Mesenchymal stem cell (in vitro differentiated cells and primary cell): ENCODE results near the gene IFNA1.

Source experiments
- DNase-seq: peaks from one replicate; pipeline ENCODE4 v3.0.0-alpha.2; 2013
- H2AFZ ChIP-seq: one replicate; pipeline ENCODE4 v1.6.1; 2013; ENCODE audit warnings: low read depth, mild to moderate bottlenecking, control low read depth, inconsistent platforms, low read length, moderate library complexity
- H2AK5ac ChIP-seq: 2 replicates; pipeline ENCODE4 v1.6.1; 2013; ENCODE audit warnings: low read length, moderate library complexity, mild to moderate bottlenecking, inconsistent platforms; ENCODE audit not compliant: severe bottlenecking
- H2BK120ac ChIP-seq: one replicate; pipeline ENCODE4 v1.6.1; 2013; ENCODE audit warnings: low read depth, mild to moderate bottlenecking, inconsistent platforms, low read length, moderate library complexity
- H2BK12ac ChIP-seq, 2 experiments: one replicate each; pipeline ENCODE4 v1.6.1; 2013; ENCODE audit warnings: inconsistent platforms in 2 of 2, low read length in 2 of 2, mild to moderate bottlenecking in 2 of 2, moderate library complexity in 2 of 2, control low read depth in 1 of 2
- H2BK15ac ChIP-seq: one replicate; pipeline ENCODE4 v1.6.1; 2013; ENCODE audit warnings: mild to moderate bottlenecking, low read depth, inconsistent platforms; ENCODE audit not compliant: poor library complexity, severe bottlenecking
- H2BK5ac ChIP-seq: 2 replicates; pipeline ENCODE4 v1.6.1; 2013; ENCODE audit warnings: low read depth, mild to moderate bottlenecking, low read length, control low read depth, inconsistent platforms; ENCODE audit not compliant: poor library complexity, severe bottlenecking
- H3K14ac ChIP-seq, 2 experiments: one replicate each; pipeline ENCODE4 v1.6.1; 2013; ENCODE audit warnings: inconsistent platforms in 2 of 2, low read length in 2 of 2, control low read depth in 1 of 2, mild to moderate bottlenecking in 1 of 2, moderate library complexity in 1 of 2
- H3K18ac ChIP-seq, 2 experiments: one replicate each; pipeline ENCODE4 v1.6.1; 2013; ENCODE audit warnings: inconsistent platforms in 2 of 2, low read length in 2 of 2, control low read depth in 1 of 2, low read depth in 1 of 2, mild to moderate bottlenecking in 1 of 2
- H3K23ac ChIP-seq, 2 experiments: one replicate each; pipeline ENCODE4 v1.6.1; 2013; ENCODE audit warnings: inconsistent platforms in 2 of 2, low read length in 2 of 2, mild to moderate bottlenecking in 2 of 2, moderate library complexity in 2 of 2, control low read depth in 1 of 2
- H3K27ac ChIP-seq: 2 replicates; pipeline ENCODE4 v1.5.1; 2013; ENCODE audit warnings: mild to moderate bottlenecking, moderate library complexity, low read length, control low read depth, inconsistent platforms; ENCODE audit not compliant: poor library complexity, severe bottlenecking
- H3K27me3 ChIP-seq, 2 experiments: 2 replicates each; pipeline versions ENCODE4 v1.6.1 to v1.7.0; 2013; ENCODE audit warnings: low read length in 2 of 2, mild to moderate bottlenecking in 2 of 2, moderate library complexity in 2 of 2, control low read depth in 1 of 2, inconsistent platforms in 1 of 2; ENCODE audit not compliant: control insufficient read depth in 1 of 2, insufficient read depth in 1 of 2
- H3K36me3 ChIP-seq, 2 experiments: 2 replicates each; pipeline versions ENCODE4 v1.6.1 to v1.7.0; 2013; ENCODE audit warnings: low read length in 2 of 2, control low read depth in 1 of 2, inconsistent platforms in 1 of 2, low read depth in 1 of 2, mild to moderate bottlenecking in 1 of 2; ENCODE audit not compliant: insufficient read depth in 2 of 2, control insufficient read depth in 1 of 2
- H3K4ac ChIP-seq, 2 experiments: one replicate each; pipeline ENCODE4 v1.6.1; 2013; ENCODE audit warnings: inconsistent platforms in 2 of 2, low read length in 2 of 2, mild to moderate bottlenecking in 2 of 2, moderate library complexity in 2 of 2, control low read depth in 1 of 2, low read depth in 1 of 2
- H3K4me1 ChIP-seq: 2 replicates; pipeline ENCODE4 v1.6.1; 2013; ENCODE audit warnings: low read depth, low read length, control low read depth; ENCODE audit not compliant: control insufficient read depth, insufficient read depth
- H3K4me2 ChIP-seq: 2 replicates; pipeline ENCODE4 v1.6.1; 2013; ENCODE audit warnings: low read length, mild to moderate bottlenecking, inconsistent platforms; ENCODE audit not compliant: poor library complexity, severe bottlenecking
- H3K4me3 ChIP-seq, 2 experiments: 2 replicates each; pipeline versions ENCODE4 v1.5.1 to v1.7.0; 2013; ENCODE audit warnings: low read length in 2 of 2, mild to moderate bottlenecking in 2 of 2, control low read depth in 1 of 2, low read depth in 1 of 2; ENCODE audit not compliant: insufficient read depth in 1 of 2
- H3K79me1 ChIP-seq: replicated peaks from 2 replicates; pipeline ENCODE4 v1.6.1; 2013; ENCODE audit warnings: mild to moderate bottlenecking, control low read depth, low read length, inconsistent platforms; ENCODE audit not compliant: poor library complexity, severe bottlenecking
- H3K9ac ChIP-seq: 2 replicates; pipeline ENCODE4 v1.7.0; 2013; ENCODE audit warnings: mild to moderate bottlenecking, low read length, moderate library complexity
- H3K9me3 ChIP-seq: 2 replicates; pipeline ENCODE4 v1.7.0; 2013; ENCODE audit warnings: mild to moderate bottlenecking, low read length; ENCODE audit not compliant: control insufficient read depth
- H4K8ac ChIP-seq: one replicate; pipeline ENCODE4 v1.6.1; 2013; ENCODE audit warnings: inconsistent platforms, mild to moderate bottlenecking, low read length, moderate library complexity
- H4K91ac ChIP-seq: one replicate; pipeline ENCODE4 v1.6.1; 2013; ENCODE audit warnings: mild to moderate bottlenecking, low read length, inconsistent platforms
- WGBS: methylation state at CpG from one replicate; pipeline ENCODE4 v1.1.7; 2013; ENCODE audit warnings: mixed read lengths; 5-methylcytosine and 5-hydroxymethylcytosine counted together

The IFNA1 gene

DNA sequence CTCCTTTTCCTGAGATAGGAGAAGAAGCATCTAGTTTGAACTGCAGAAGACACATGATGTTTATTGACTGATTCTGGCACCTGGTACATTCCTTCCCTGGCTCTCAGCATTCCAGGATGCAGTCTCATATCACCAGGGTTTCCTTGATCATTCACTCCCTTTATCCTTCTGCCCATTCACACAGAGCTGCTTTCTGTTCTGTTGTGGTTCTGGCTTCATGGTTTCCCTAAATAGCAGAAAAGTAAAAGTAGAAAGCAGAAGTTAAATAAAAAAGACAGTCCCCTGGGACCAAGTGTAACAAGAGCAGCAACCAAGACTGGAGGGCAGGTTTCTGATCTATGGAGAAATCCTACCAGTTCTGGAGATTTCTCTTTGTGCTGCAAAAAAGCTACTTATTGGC lies 28.1 kb upstream of the IFNA1 start:
- Histone ChIP-seq H3K27ac (no peak overlapping the region), H4K91ac (no peak overlapping the region), H2BK15ac (no peak overlapping the region), H3K4ac (no peak overlapping the region), H3K9me3 (no peaks in the 10 kb centered on the region), H2BK120ac (no peak overlapping the region), H3K27me3 (no peaks in the 10 kb centered on the region), H3K4me2 (no peak overlapping the region), H4K8ac (no peak overlapping the region), H2BK5ac (no peak overlapping the region), H3K79me1 (no peaks in the 10 kb centered on the region), H2AFZ (no peak overlapping the region), H3K14ac (no peak overlapping the region), H3K4me1 (peaks cover 2% of the 10 kb centered on the region), H3K18ac (no peak overlapping the region), H3K36me3 (no peaks in the 10 kb centered on the region), H2BK12ac (no peak overlapping the region), H2AK5ac (no peak overlapping the region), H3K23ac (no peak overlapping the region), H3K9ac (no peak overlapping the region), H3K4me3 (no peak overlapping the region)
- no peak for DNase-seq

DNA sequence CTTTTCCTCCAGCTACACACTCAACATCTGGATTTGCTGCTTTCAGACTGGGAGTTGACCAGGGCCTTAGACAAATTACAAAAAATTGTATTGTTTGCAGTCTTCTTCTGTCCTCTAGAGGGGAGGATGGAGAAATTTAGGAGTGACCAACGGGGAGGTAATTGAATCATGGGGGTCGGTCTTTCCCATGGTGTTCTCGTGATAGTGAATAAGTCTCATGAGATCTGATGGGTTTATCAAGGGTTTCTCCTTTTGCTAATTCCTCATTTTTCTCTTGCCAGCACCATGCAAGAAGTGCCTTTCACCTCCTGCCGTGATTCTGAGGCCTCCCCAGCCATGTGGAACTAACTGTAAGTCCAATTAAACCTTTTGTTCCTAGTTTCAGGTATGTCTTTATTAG lies 27.1 kb upstream of the IFNA1 start:
- no peaks in the 10 kb centered on the region for H3K9me3 ChIP-seq
- no peak overlapping the region for H4K91ac ChIP-seq
- H3K14ac ChIP-seq: no peak overlapping the region
- H2AFZ ChIP-seq: no peak overlapping the region
- H3K27me3 ChIP-seq: no peaks in the 10 kb centered on the region
- H2BK15ac ChIP-seq: no peak overlapping the region
- no peak overlapping the region for H3K4me3 ChIP-seq
- peaks cover 2% of the 10 kb centered on the region for H3K4me1 ChIP-seq
- no peak for DNase-seq
- H2AK5ac ChIP-seq: no peak overlapping the region
- no peak overlapping the region for H4K8ac ChIP-seq
- H3K23ac ChIP-seq: no peak overlapping the region
- no peaks in the 10 kb centered on the region for H3K36me3 ChIP-seq
- no peak overlapping the region for H2BK5ac ChIP-seq
- H2BK12ac ChIP-seq: no peak overlapping the region
- H3K4me2 ChIP-seq: no peak overlapping the region
- H3K79me1 ChIP-seq: no peaks in the 10 kb centered on the region
- WGBS: 63% methylated on average over 4 of the region's 4 CpGs
- no peak overlapping the region for H3K4ac ChIP-seq
- H2BK120ac ChIP-seq: no peak overlapping the region
- no peak overlapping the region for H3K9ac ChIP-seq
- H3K27ac ChIP-seq: no peak overlapping the region
- H3K18ac ChIP-seq: no peak overlapping the region

DNA sequence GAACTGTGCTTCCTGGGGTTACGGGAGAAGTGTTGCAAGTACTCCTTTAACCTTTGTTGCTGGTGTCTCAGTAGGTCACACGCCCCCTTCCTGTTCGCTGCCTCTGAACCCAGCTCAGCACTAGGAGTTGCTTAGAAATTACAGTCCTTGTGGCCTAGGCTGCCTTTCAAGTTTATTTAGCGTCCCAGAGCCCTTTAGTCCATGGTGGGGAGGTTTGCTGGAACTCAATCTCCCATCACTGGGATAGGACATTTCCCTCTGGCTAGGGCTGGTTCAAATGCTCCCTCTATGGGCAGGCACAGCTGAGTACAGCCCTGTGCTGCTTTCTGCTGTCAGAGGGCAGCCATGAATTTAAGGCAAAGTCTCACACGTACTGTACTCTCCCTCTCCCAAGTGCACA lies 26.6 kb upstream of the IFNA1 start:
- no peak overlapping the region for H2BK15ac ChIP-seq
- H2BK12ac ChIP-seq: no peak overlapping the region
- no peak overlapping the region for H3K4me2 ChIP-seq
- H4K91ac ChIP-seq: no peak overlapping the region
- no peak overlapping the region for H3K23ac ChIP-seq
- no peak overlapping the region for H3K27ac ChIP-seq
- H3K4me3 ChIP-seq: no peak overlapping the region
- H2AK5ac ChIP-seq: no peak overlapping the region
- no peak overlapping the region for H2AFZ ChIP-seq
- H2BK120ac ChIP-seq: no peak overlapping the region
- no peak overlapping the region for H3K9ac ChIP-seq
- H3K79me1 ChIP-seq: no peaks in the 10 kb centered on the region
- H3K36me3 ChIP-seq: no peaks in the 10 kb centered on the region
- H3K9me3 ChIP-seq: no peaks in the 10 kb centered on the region
- no peak for DNase-seq
- H3K14ac ChIP-seq: no peak overlapping the region
- H3K4ac ChIP-seq: no peak overlapping the region
- 67% methylated on average over 5 of the region's 5 CpGs for WGBS
- H3K4me1 ChIP-seq: peaks cover 2% of the 10 kb centered on the region
- no peak overlapping the region for H4K8ac ChIP-seq
- no peak overlapping the region for H3K18ac ChIP-seq
- no peaks in the 10 kb centered on the region for H3K27me3 ChIP-seq
- no peak overlapping the region for H2BK5ac ChIP-seq

DNA sequence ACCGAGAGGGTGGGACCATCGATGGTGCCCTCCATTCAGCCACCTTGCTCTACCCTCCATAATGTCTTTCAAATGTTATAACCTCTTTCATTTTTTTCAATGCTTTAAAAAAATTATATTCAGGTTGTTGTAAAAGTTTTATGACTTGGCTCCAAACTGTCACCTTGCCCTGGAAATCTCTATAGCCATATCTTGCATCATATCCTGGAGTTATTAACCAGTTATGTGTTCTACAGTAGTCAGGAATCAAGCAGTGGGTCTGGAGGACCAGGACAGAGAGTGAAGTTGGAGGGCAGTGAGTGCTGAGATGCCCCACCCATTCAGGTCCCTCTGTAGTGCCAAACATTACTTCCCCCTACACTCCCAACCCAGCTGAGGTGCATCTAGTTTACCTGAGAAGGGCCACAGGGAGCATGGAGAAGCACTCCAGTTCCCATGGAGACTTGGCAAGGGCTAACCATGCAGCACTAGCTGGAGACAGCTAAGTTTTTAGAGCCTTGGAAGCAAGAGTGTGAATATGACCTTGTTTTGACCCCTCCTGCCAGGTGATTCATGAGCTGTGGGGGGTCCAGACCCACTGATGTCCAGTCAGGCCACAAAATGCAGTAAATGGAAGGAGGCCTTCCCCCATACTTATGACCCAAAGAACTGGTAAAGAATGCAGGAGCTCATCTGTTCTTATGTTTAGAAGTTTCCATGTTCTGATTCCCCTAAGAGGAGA lies 25.9 kb upstream of the IFNA1 start:
- Histone ChIP-seq H3K9ac (no peak overlapping the region), H3K4me2 (no peak overlapping the region), H3K36me3 (no peaks in the 10 kb centered on the region), H2BK12ac (no peak overlapping the region), H3K27me3 (no peaks in the 10 kb centered on the region), H2AFZ (no peak overlapping the region), H3K79me1 (no peaks in the 10 kb centered on the region), H4K91ac (no peak overlapping the region), H3K4me1 (peaks cover 2% of the 10 kb centered on the region), H3K4ac (no peak overlapping the region), H2BK15ac (no peak overlapping the region), H4K8ac (no peak overlapping the region), H3K9me3 (no peaks in the 10 kb centered on the region), H3K23ac (no peak overlapping the region), H3K18ac (no peak overlapping the region), H2BK5ac (no peak overlapping the region), H2BK120ac (no peak overlapping the region), H2AK5ac (no peak overlapping the region), H3K4me3 (no peak overlapping the region), H3K14ac (no peak overlapping the region), H3K27ac (no peak overlapping the region)
- 93% methylated on average over 2 of the region's 2 CpGs for WGBS
- no peak for DNase-seq
